HG03460 (cell line): Measurements from ENCODE around the gene PPP6R2.
"Not testable (repeated sequence)": the region's sequence is repeated elsewhere in the genome, so short reads cannot be mapped to it uniquely, and the experiment has no call there.

Experiments
- ATAC-seq: cut with Tn5 transposase; IDR thresholded peaks from one replicate; pipeline ENCODE4 v1.9.1; 2021; ENCODE audit not compliant: unreplicated experiment

PPP6R2 gene

DNA sequence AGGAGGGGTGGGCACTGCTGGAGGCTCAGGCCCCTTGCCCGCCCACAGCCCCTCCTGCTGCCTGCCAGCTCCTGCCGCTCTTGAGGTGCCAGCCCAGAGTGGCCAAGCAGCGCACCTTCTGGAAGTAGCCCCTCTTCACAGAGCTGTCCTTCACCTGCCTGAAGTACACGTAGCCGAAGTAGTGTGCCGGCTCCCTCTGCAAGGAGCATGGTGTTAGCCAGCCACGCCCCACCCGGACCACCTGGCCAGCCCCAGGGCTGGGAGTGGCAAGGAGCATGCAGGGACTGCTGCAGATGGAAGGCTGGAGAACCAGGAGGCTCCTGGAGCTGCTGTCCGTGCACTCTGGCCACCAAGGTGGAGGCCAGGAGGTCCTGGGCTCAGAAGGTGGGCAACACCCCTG, 25.9 kb upstream of the PPP6R2 start:
- ATAC-seq = no peak

DNA sequence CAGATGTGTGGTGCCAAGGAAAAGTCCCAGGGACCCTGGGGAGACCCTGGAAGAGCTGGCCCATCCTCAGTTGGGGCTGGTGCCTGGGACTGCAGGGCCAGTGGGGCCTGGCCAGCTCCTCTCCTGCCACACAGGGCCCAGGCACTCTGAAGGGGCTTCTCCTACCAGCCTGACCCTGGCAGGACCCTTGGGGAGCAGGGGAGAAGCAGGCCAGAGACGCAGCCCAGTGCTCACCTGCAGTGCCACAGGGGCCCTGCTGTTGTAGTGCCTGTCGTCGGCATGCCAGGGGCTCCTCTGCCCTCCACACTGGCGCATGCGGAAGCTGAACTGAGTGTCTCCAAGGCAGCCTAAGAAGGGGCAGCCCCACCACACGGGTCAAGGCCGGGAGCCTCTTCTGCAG, 25.5 kb upstream of the PPP6R2 start:
- no peak for ATAC-seq

DNA sequence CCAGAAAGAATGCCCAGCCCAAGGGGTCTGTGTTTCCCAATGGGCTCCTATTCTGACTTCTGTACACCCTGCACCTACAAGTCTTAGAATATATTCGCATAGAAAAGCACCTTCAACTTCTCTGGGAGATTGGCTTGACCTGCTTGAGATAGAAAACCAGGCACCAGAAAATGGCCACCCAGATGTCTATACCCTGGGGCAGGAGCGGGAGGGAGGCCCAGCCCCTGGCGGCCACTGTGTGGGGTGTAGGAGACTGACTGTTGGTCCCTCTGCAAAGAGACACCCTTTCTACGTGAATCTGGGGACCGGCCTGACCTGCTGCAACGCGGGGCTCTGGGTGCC, 24.8 kb upstream of the PPP6R2 start:
- ATAC-seq = no peak

DNA sequence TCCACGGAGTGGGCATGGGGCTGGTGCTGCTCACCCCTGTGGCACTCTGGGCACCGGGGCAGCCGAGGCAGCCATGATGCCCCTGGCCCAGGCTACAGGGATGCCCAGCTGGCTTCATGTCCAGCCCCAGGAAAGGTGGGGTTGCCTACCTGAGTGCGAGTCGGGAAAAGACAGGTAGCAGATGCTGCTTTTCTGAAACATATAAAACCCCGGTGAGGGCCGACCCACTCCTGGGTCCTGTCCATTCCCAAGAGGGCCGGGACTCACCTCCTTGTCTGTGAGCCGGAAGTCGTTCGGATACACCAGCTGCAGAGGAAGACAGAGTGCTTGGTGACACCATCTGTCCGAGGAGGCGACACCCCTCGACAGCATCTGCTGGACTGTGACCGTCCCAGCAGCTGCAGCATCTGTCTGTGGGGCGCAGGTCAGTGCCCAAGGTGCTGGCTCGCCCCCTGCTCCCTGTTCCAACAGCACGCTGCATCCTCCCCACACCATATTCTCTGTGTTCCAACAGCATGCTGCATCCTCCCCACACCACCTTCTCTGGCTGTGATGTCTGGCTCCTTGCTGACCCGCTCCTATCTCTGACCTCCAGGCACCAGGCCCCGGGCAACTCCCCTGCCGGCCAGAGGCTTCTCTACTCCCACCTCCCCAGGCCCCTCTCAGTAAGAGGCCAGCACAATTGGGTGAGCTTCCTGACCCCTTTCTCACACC, 24.3 kb upstream of the PPP6R2 start:
- no peak for ATAC-seq

DNA sequence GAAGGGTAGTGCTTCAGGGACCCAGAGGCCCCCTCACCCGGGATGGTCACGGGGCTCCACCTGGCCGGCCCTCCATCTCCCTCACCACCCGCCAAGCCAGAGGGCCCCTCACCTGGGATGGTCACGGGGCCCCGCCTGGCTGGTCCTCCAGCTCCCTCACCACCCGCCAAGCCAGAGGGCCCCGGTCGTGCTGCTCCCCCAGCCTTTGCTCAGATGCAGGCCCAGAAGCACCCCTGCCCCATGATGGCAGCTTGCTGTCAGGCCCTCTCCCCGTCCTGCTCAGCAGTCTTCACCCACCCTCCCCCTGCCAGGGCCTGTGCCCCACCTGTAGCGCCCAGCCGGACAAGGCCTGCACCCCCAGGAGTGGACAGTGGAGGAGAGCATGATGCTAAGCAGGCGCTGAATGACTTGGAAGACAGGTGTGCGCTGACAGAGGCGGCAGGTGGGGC, 23.6 kb upstream of the PPP6R2 start:
- no peak for ATAC-seq

DNA sequence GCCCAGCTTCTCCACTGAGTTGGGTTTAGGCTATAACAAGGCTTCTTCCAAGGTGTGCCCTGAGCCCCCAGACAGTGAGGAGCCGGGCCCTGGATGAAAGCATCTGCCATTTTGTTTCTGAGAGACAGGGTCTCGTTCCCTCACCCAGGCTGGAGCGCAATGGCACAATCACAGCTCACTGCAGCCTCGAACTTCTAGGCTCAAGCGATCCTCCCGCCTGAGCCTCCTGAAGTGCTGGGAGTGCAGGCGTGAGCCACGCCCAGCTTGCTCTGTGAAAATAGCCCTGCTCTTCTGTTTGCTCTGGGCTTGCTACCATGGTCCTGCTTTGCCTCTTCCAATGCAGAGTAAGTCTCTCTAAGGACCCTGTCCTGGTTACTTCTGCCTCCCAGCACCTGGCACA, 23.0 kb upstream of the PPP6R2 start:
- no peak for ATAC-seq

DNA sequence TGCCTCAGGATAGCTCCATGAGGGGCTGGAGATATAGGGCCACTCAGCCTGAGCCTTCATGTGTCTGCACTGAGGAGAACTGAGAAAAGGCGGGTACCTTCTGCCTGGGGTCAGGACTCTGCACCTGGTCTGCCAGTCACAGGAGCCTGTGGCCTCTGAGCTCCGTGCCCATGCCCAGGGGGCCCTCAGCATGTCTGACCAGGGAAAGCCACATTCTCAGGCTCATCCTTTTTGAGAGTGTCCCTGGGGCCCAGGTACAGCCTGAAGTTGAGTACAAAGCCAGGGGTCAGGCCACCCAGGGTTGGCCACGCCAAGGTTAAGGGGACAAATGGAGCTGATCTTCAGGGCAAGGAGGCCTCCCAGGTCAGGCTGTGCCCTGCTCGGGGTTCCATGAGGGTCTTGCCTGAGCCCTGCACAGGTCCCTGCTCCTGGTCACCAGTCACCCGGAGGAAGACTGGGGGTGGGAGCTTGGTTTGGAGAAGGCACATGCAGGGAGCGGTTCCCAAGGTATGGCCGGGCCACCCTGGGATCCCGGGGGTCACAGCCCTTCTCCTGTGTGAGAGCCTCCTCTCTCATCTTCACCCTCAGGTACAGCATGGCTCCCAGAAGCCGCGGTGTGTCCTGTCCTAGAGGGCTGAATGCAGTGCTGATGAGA, 22.3 kb upstream of the PPP6R2 start:
- no peak for ATAC-seq

DNA sequence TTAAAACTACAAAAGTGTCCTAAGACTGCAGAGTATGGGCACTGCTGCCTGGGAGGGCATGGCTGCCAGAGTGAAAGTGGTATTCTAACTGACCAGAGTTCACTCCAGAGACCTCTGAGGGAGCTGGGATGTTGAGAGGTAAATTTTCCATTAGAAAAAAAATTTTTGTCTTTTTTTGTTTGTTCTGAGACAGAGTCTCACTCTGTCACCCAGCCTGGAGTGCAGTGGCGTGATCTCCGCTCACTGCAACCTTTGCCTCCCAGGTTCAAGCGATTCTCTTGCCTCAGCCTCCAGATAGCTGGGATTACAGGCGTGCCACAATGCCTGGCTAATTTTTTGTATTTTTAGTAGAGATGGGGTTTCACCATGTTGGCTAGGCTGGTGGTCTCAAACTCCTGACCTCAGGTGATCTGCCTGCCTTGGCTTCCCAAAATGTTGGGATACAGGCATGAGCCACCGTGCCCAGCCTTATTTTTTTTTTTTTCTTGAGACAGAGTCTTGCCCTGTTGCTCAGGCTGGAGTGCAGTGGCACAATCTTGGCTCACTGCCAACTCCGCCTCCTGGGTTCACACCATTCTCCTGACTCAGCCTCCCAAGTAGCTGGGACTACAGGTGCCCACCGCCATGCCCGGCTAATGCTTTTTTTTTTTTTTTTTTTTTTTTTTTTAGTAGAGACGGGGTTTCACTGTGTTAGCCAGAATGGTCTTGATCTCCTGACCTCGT, 20.6 kb upstream of the PPP6R2 start:
- ATAC-seq = not testable (repeated sequence)

DNA sequence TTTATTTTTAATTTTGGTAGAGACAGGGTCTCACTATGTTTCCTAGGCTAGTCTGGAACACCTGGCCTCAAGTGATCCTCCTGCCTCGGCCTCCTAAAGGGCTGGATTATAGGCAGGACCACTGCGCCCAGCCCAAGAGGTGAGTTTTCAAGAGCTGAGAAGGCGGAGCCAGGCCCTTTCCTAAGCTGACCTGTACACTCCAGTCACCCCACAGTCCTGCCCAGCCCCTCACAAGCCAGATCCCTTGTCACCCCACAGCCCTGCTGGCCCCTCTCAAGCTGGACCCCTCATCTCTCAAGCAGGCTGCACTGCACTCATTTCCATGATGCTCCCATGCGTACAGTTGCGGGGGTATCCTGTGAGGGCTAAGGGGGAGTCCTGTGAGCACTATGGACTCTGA, 19.2 kb upstream of the PPP6R2 start:
- ATAC-seq = no peak

DNA sequence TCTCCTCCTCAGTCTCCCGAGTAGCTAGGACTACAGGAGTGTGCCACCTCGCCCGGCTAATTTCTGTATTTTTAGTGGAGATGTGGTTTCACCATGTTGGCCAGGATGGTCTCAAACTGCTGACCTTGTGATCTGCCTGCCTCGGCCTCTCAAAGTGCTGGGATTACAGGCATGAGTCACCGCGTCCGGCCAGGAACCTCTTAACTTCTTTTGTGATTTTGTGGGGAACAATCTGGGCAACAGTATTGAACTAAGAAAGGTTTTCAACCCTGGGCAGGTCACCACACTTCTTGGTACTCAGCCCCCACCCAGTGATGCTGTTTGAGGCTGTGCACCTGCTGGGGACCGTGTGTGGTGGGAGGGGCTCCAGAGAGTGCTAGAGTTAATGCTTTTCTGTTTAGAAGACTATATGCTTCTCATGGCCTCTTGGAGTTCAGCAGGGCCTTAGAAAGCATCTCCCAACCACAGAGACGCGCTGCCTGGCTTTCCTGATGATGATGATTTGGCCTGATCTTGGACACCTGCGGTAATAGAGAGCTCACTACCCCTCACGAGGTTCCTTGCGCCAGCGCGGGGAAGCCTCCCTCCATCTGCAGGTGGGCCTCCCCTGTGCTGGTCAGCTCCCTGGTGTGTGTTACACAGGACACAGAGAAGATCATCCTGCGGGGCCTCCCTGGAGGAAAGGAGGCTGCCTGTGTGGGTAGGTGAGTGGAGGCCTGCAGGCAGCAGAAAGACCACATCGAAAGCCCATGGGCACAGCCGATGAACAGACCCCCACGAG, 17.5 kb upstream of the PPP6R2 start:
- ATAC-seq = no peak

DNA sequence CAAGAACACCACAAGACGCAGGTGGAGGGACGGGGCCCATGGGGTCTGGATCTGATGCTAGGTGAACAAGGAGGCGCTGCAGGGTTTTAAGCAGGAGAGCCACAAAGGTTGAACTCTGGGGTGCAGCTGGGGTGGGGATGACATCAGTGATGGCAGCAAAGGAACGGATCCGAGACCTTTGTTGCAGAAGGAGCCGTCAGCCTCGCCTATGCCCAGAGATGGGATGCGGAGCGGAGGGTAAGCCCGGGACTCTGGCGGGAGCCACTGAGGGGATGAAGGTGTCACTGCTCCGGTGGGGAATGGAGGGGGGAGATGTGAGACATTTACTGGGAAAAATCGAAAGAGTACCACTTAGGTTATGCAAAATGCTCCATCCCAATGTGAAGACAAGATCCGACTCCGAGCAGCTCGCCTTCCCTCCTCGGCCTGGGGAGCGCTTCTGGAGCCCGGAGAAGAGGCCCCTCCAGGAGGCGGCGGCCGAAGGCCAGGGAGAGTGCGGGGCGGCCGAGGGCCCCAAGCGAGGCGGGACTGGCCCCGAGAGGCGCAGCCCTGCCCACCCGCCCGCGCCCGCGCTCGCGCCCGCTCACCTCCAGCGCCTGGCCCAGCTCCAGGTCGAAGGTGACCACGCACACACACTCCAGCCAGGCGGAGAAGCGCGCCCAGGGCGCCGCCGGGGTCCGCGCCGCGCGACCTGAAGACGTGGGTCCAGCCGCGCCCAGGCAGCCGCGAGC, 16.7 kb upstream of the PPP6R2 start:
- ATAC-seq = peak; percentile 19

DNA sequence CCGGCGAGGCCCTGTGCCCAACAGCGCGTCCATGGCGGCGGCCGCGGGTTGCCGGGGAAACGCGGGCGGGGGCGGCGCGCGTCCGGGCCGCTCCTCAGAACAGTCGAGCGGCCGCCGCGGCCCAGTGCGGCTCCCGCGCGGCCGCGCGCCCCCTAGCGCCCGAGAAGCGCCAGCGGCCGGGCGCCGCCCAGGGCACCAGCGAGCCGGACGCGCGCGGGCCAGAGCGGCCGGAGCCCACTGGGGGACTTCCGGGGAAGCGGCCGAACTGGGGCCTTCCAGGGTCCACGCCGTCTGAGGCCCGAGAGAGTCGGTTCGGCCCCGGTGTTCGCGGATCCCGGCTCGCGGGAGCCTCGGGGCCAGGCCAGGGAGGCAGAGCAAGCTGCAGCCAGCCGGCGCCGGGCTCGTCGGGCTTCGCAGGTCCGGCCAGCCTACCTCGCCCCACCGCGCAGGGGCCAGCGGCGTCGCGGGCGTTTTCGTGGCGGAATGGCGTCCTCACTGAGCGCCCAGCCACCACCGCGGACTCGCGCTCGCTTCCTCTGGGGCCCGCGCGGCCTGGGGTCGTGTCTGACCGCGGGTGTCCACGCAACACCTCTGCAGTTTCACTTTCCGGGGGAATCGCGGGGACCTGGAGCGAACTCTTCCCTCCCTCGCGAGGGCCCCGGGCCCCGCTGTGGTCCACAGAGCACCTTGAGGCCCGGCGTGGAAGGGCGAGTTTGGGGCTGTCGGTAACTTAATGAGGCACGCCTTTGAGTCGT, 16.0 kb upstream of the PPP6R2 start, which contains the start of gene DENND6B:
DENND6B (minus strand) TSS at position 57 of the 755 bp plus-strand sequence; CDS start at position 33, 24 bp downstream.
- peak; percentile 75 for ATAC-seq

DNA sequence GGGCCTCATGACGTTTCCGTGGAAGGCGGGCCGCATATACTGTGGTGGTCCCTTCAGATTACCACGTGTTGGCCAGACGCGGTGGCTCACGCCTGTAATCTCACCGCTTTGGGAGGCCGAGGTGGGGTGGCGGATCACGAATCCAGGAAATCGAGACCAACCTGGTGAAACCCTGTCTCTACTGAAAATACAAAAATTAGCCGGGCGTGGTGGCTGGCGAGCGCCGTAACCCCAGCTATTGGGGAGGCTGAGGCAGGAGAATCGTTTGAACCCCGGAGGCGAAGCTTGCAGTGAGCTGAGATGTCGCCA, 15.5 kb upstream of the PPP6R2 start:
- ATAC-seq = no peak

DNA sequence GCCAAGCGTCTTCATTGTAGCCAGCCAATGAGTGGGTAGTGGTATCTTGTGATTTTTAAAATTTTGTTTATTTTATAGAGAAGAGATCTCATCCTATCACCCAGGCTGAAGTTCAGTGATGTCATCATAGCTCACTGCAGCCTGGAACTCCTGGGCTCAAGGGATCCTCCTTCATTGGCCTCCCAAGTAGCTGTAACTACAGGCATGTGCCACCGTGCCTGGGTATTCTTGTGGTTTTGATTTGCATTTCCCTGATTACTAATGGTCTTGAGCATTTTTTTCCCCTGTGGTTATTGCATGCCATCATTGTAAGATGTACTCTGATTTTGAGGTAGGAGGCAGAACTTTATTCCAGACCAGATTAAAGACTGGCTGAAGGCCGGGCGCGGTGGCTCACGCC, 13.9 kb upstream of the PPP6R2 start:
- no peak for ATAC-seq

DNA sequence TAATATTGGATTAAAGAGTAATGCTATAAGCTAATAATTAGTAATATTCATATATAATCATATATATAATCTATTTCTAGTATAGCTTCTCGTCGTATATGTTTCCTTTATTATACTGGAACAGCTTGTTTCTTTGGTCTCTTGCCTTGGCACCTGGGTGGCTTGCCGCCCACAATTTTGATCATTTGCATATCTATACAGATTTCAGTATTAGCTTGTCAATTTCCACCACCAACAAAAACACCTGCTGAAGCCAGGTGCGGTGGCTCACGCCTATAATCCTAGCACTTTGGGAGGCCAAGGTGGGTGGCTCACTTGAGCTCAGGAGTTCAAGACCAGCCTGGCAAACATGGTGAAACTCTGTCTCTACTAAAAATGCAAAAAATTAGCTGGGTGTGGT, 8.7 kb upstream of the PPP6R2 start:
- not testable (repeated sequence) for ATAC-seq

DNA sequence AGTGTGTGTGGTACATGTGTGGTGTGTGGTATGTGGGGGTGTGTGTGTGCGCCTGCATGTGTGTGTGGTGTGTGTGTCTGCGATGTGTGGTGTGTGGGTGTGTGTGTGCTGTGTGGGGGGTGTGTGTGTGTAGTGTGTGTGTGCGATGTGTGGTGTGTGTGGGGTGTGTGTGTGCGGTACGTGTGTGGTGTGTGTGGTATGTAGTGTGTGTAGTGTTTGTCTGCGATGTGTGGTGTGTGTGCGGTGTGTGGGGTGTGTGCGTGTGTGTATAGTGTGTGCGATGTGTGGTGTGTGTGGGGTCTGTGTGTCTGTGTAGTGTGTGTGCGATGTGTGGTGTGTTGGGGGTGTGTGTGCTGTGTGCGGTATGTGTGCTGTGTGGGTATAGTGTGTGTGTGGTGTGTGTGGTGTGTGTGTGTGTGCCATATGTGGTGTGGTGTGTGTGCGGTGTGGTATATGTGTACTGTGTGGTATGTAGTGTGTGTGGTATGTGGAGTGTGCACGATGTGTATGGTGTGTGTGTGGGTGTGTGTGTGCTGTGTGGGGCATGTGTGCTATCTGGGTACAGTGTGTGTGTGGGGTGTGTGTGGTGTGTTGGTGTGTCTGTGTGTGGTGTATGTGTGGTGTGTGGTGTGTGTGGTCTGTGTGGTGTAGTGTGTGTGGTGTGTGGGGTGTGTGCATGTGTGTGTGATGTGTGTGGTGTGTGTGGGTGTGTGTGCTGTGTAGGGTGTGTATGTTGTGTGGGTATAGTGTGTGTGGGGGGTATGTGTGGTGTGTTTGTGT, 5.7 kb upstream of the PPP6R2 start:
- ATAC-seq = no peak

DNA sequence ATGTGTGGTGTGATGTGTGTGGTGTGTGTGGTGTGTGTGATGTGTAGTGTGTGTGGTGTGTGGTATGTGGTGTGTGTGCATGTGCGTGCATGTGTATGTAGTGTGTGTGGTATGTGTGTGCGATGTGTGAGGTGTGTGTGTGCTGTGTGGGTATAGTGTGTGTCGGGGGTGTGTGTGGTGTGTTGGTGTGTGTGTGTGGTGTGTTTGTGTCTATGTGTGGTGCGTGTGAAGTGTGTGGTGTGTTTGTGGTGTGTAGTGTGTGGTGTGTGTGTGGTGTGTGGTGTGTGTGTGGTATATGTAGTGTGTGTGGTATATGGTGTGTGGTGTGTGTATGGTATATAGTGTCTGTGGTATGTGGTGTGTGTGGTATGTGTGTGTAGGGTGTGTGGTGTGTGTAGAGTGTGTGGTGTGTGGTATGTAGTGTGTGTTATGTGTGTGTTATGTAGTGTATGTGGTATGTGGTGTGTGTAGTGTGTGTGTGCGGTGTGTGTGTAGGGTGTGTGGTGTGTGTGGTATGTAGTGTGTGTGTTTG, 5.0 kb upstream of the PPP6R2 start:
- no peak for ATAC-seq

DNA sequence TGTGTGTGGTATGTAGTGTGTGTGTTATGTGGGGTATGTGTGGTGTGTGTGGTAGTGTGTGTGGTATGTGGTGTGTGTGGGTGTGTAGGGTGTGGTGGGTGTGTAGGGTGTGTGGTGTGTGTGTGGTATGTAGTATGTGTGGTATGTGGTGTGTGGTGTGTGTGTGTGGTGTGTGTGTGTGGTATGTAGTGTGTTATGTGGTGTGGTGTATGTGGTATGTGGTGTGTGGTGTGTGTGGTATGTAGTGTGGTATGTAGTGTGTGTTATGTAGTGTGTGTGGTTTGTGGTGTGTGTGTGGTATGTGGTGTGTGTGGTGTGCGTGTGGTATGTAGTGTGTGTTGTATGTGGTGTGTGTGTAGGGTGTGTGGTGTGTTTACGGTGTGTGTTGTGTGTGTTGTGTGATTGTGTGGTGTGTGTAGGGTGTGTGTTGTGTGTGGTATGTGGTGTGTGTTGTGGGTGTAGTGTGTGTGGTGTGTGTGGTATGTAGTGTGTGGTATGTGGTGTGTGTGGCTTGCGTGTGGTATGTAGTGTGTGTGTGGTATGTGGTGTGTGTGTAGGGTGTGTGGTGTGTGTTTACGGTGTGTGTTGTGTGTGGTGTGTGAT, 4.2 kb upstream of the PPP6R2 start:
- ATAC-seq = no peak
